IPS-18c (cell line): ENCODE results near the gene TFEB.

ENCODE experiments used
- H3K4me3 ChIP-seq: 2 replicates; pipeline ENCODE4 v1.7.0; 2013; ENCODE audit warnings: low read depth, mild to moderate bottlenecking, low read length, moderate library complexity; ENCODE audit not compliant: insufficient read depth
- H3K9me3 ChIP-seq: one replicate; pipeline ENCODE4 v1.6.1; 2013; ENCODE audit warnings: mild to moderate bottlenecking, low read length, moderate library complexity; ENCODE audit not compliant: control insufficient read depth, insufficient read depth

The TFEB gene

DNA sequence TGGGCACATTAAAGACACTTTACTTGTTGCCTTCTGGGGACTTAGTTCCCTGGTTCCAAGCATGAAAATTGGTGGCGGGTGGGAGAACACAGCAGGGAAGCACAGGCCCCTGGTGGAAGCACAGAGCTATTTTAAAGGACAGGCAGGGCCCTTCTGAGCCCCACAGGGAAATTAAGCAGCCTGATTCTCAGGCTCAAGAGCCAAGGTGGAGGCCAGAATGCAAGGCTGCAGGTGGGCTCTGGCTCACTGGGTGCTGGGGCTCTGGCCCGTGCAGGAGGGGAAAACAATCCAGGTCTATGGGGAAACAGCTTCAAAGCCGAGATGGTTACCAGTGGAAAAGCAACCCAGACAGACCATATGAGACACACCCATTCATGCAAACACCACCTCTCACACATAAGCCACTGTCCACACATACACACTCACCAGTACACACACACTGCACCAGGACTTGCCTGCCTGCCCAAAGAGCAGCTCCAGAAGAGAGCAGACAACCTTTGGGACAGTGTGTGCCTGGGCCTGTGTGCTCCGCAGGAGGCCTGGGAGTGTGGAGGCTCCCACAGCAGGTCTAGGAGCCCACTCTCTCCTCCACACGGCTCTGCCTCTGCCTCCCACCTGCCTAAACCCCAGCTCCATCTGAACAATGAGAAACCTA is 30.6 kb downstream of the TFEB start:
- Histone ChIP-seq H3K4me3 (no peak overlapping the region), H3K9me3 (peaks cover 4% of the 10 kb centered on the region)

DNA sequence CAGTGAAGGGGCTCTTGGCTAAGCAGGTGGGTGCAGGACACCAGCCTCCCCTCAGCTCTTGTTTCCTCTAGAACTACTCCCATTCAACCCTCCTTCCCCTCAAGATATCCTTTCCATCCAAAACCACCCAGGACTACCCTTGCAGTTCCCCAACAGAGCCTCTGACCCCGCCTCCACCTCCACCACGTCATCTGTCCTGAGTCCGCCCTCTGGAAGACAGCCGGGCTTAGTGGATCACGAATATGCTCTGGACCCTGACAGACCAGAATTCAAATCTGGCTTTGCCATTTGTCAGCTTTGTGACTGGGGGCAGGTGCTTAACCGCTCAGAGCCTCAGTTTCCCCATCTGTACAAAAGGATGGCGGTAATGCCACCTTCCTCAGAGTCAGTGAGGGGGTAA is 31.4 kb downstream of the TFEB start:
- Histone ChIP-seq H3K9me3 (peaks cover 3% of the 10 kb centered on the region), H3K4me3 (no peak overlapping the region)

DNA sequence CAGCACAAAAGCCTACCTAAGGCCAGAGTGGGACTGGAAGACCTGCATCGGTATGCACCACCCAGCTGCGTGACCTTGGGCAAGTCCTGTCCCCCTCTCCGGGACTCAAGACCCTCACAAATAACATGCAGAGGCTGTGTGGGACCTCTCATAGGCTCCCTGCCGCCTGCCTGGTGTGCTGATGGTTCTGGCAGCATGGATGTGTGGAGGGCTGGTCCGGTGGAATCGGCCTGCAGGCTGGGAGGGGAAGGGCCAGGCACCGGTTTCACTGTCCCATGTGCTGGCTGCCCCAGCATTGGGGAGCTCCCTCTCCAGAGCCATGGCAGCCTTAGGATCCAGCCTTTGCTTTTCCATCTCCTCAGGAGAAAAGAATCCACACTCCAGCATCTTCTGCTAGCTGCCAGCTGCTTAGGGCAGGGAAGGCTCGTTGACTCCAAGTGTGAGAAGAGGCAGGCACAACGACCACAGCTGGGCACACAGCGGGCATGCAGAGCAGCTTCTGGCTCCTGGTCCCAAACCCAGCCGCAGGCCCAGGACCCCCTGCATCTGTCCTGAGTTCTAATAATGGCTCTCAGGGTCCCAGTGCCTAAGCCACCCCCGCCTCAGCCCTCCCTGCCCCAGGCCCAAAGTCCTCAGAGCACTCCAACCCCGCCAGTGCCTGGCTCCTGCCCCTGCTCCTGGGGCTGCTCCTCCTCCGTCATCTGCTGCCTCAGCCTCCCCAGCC is 32.5 kb downstream of the TFEB start:
- Histone ChIP-seq H3K9me3 (no peaks in the 10 kb centered on the region), H3K4me3 (no peak overlapping the region)

DNA sequence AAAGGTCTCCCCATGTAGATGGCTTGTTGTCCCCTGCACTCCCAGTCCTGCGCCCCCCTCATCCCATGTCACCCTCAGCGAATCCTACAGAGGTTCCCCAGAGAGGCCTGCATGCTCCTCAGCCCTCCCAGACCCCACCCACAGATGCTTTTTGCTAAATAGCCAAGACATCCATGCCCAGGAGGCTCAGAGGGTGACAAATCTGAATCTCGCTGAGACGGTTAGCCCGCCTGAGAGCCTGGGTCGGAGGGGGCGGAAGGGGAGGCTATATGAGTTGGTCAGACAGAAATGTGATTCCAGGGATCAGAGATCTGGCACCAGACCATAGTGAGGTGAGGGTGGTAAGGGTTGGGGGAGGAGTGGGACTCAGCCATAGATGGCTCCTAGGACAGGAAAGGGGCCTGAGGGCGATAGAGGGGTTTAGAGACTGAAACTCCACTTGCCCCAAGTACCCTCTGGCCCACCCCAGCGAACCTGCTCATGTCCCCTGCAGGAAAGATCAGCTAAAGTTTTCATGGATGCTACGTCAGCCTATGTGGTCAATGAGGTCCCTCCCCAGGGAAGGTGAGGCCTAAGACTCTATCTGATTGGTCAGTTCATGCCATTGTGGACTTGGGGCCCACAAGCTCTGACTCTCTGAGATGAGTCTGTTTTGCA is 33.2 kb downstream of the TFEB start:
- H3K9me3 ChIP-seq, result peaks cover under 1% of the 10 kb centered on the region

DNA sequence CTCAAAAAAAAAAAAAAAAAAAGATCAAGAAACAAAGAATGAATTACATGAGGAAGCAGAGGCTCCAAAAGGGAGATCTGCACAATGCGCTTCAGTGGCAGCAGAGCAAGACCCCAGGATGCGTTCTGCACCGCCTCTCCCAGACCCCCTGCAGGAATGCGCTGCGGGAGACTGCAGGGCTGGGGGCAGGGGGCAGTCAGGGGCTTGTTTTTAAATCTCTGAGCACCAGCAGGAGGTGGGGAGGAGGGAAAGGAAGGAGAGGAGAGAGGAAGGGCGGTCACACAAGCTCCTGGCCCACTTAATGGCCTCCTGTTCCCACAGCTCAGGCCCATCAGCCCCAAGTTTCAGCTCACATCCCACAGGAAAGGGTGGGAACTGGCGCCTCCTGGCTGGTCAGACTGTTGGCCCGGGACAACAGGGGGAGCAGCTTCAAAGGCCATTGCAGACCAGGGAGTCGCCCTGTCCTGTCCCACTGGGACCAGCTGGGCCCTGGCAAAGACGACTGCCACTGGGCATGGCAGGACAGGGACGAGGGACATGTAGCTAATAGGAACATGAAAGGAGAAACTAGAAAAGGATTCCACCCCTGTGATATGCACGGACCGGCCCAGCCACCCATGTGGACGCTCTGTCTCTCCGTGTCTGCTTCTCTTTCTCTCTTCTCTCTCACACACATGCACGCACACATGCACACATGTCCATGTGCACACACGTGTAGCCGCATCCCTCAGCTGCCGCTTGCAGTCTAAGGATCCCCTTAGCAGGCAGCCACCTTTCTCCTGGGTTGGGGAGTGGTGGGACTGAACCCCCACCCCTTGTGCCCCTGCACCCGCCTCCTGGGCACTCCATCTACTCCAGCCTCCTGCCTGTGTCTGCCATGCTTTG is 34.7 kb downstream of the TFEB start:
- Histone ChIP-seq H3K9me3 (peaks cover 2% of the 10 kb centered on the region), H3K4me3 (no peak overlapping the region)

More for the DNA sequence above, 33.2 kb downstream of the TFEB start:
- H3K4me3 ChIP-seq, result no peak overlapping the region

DNA sequence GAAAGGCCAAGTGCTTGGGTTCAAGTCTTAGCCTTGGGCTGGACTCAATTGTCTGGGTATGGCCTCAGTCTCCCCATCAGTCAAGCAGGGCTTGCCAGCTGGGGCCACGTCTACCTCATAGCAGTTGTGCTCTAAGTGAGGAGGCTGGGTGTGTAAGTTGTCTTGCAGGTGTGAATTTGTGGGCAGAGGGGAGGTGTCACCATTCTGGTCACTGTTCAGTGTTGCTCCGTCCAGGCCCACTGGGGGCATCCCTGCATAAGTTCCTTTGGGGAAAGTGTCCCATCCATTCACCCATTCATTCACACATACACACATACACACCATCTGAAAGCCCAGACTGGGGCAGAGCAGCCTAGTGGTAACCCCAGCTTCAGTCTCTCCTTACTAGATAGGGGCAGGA is 36.3 kb downstream of the TFEB start:
- H3K4me3 ChIP-seq, result no peak overlapping the region
- H3K9me3 ChIP-seq, result peaks cover 2% of the 10 kb centered on the region

DNA sequence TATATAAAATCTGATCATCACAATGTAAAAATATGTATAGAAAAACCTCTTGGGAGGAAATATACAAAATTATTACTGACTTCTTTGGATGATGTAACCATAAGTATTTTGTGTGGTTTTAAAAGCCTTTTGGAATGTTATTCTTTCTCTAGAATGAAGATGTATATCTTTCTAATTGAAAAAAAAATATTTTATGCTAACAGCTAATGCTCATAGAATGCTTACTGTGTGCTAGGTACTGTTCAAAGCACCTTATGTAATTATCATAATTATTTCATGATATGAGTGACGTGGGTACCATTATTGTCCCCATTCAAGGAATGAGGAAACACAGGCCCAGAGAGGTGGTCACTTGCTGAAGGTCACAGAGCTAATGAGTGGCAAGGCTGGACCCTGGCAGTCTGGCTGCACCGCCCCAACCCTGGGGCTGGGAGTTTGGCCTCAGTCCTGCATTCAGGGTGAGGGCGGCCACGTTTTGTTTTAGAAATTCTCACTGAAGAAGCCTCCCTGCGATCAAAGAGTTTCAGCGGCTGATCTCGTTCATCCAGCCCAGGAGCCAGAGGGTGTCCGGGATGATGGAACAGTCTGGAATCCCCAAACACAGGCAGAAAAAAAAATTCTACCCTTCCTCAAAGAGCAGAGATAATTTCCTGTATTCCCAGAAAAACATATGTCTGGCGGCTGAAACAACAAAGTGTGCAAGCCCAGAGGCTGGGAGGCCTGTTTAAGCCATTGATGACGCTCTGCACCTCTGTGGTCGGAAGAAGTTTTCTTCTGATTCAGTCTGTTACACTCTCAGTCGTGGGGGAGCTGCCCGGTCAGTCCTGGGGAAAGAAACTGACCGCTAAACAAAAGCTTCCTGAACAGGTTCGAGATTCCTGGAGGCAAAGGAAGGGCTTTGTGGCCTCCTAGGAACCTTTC is 37.3 kb downstream of the TFEB start:
- Histone ChIP-seq H3K4me3 (no peak overlapping the region), H3K9me3 (peaks cover 2% of the 10 kb centered on the region)

DNA sequence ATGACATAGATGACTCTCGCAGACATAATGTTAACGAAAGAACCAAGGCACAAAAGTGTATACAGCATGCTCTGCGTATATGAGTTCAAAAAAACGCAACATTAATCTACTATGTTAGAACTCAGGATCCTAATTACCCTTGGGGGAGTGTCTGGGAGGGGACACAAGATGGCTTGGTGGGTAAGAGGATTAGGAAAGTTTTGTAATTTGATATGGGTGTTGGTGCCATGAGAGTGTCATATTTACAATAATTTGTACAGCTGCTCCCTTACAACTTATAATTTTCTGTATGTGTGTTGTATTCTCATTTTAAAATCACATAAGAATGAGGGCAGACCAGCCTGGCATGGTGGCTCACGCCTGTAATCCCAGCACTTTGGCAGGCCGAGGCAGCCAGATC is 38.6 kb downstream of the TFEB start:
- Histone ChIP-seq H3K9me3 (peaks cover 2% of the 10 kb centered on the region), H3K4me3 (no peak overlapping the region)

DNA sequence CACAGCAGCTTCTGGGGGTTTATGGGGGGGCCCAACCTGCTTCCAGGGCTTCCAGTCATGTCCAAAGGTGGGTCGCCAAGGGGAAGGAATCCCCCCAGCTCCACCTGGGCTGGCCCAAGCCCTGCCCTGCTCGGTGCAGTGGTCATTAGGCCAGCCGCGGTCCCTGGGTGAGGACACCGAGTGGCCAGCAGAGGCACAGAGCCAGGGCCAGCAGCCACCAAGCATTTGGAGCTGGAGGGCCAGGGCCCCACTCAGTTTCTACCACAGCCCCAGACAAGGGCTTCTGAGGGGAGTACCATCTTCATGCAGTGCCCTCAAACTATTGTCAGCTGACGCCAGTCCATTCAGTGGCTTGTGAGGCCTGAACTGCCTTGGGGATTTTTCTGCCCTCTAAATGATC is 39.6 kb downstream of the TFEB start:
- peaks cover 2% of the 10 kb centered on the region for H3K9me3 ChIP-seq
- no peak overlapping the region for H3K4me3 ChIP-seq

DNA sequence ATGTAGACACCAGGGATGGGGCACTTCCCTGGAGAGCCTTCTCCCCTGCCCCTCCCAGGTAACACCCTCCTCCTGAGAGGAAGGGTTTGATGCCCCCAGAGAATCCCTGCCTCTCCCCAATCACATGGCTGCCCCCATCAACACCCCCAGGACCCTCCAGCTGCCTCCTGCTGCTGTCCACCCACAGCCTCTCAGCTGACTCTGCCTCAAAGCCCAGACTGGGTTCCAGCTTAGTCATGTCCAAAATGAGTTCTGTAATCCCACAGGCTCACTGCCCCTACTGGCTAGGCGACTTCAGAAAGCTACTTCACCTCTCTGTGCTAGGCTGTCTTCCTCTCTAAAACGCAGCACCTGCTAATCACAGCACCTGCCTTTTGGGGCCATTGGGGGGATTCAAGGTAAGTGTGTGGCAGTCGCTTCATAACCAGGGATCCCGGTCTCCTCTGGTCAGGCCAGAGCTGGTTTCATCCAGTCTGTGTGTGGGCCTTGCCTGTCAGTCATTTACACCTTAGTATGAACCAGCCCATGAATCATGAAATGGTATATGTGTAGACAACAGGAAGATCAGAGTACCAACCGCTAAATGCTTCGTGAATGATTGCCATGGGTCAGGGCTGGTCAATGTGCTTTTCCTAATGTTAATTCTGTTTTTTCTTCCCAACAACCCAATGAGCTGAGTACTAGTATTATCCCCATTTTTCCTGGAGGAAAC is 40.4 kb downstream of the TFEB start:
- Histone ChIP-seq H3K4me3 (no peak overlapping the region), H3K9me3 (peaks cover 2% of the 10 kb centered on the region)

DNA sequence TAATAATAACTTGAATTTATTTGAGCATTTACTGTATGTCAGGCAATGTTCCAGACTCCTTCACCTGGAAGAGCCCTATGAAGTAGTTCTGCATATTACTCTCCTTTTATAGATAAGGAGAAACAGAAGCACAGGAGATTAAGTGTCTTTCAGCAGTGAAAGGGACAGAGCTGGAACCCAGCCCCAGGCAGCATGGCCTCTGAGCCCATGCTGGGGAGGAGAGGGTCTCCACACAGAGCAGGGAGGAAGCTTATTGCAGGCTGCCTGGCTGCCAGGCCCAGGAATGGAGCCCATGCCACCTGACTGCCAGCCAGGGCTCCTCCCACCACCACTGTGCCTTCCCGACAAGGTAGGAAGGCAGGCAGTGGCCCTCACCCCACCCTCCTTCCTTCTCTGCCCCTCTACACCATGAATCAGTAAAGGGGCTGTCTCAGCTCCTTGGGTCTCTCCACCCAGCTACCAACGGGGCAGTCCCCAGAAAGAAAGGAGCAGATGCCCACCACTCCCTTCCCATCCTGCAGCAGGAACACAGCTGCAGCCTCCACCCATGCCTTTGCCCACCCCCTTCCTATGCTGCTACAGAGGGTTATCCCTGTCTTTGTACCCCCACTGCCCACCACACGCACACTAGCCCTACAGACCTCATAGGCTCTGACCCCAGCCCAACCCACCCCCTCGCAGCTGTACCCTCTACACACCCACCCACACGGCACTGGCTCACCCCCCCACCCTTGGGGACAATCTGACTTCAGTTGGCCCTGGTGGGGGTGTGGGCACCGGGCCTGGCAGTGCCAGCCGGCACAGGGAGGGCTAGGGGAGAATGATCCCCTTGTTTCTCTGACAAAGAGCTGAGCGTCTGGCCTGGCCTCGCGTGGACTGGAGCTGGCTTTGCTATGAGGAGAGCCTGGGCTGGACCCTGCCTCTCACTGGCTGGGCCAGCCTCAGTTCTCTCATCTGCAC is 41.8 kb downstream of the TFEB start:
- no peak overlapping the region for H3K4me3 ChIP-seq
- peaks cover 2% of the 10 kb centered on the region for H3K9me3 ChIP-seq

DNA sequence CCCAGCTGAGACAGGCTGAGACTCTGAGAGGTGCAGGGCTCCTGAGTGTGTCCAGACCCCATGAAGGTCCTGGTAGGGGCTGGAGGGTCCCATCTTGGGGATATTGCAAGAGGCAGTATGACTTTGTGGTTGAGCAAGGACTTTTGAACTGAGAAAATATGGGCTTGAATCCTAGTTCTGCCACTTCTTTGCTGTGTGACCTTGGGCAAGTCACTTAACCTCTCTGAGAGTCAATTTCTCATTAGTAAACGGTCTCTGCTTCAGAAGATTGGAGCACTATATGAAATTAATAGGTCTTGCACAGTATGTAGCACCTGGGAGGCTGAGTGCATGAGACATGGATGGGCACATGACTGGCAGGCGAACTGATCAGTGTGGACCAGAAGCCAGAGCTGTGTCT is 42.7 kb downstream of the TFEB start:
- H3K9me3 ChIP-seq, result peaks cover 2% of the 10 kb centered on the region
- no peak overlapping the region for H3K4me3 ChIP-seq

DNA sequence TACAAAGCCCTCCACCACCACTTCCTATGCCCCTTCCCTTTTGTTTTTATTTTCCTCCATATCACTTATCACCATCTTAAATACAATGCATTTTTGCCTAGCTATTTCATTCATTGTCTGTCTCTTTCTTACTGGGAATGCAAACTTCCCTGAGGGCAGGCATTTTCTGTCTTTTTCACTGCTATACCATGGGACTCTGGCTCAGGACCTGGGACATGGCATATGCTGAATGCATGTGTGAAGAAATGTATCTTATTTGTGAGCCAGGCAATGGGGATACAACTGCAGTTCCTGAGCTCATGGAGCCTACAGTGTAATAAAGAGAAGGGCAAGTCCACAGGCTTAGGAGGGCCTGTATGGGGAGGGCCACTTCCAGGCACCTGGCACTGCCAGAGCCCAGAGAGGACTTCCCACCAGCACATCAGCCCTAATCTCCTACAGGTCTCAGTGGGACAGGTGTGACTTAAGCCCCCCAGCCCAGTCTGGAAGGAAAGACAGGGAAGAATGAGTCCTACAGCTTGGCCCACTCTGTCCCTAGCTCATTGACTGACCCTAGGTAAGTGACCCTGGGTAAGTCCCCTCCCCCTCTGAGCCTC is 43.2 kb downstream of the TFEB start:
- peaks cover 1% of the 10 kb centered on the region for H3K9me3 ChIP-seq

DNA sequence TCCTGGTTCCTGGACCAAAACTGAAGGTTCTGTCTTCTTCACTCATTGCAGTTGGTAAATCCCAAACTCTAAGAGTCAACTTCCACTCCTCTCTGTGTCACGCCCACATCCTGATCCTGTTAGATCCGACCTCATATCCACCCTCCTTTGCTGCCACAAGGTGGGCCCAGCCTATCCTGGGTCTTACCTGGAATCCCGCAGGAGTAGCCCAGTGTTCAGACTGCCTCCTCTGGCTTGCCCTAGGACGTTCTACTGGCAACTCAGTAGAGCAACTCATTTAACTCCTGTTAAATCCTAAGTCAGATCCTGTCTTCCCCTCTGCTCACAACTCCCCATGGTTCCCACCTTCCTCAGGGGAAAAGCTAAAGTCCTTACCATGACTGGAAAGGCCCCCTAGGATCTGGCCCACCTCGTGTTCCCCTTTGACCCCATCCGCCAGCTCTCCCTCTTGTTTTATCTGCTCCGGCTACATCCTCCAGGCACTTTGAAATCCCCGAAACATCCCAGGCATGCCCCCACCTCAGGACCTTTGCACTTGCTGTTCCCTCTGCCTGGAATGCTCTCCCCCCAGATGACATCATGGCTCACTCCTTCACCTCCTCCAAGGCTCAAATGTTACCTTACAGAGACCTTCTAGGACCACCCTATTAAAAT is 43.9 kb downstream of the TFEB start:
- Histone ChIP-seq H3K4me3 (no peak overlapping the region), H3K9me3 (no peaks in the 10 kb centered on the region)

More for the DNA sequence above, 43.2 kb downstream of the TFEB start:
- no peak overlapping the region for H3K4me3 ChIP-seq
